GM12864 (cell line): ENCODE measurements around the gene RPGR.

Source experiments
- DNase-seq: peaks from one replicate; pipeline ENCODE4 v3.0.0-alpha.2; 2011; ENCODE audit warnings: low read depth
- H3K4me3 ChIP-seq: 2 replicates; pipeline ENCODE4 v1.5.1; 2011; ENCODE audit warnings: mild to moderate bottlenecking, low read depth, low read length, control low read depth
- TF ChIP-seq, protein P1 (sequence below): IDR thresholded peaks from 2 replicates; pipeline ENCODE4 v1.5.1; 2011; ENCODE audit warnings: low read depth, mild to moderate bottlenecking, moderate library complexity, low read length, control low read depth, inconsistent platforms; ENCODE audit errors: missing control alignments

The RPGR gene

GRCh38 chrX:38233891-38234667, 93.2 kb downstream of the RPGR start:
- TF ChIP-seq, protein P1, sequence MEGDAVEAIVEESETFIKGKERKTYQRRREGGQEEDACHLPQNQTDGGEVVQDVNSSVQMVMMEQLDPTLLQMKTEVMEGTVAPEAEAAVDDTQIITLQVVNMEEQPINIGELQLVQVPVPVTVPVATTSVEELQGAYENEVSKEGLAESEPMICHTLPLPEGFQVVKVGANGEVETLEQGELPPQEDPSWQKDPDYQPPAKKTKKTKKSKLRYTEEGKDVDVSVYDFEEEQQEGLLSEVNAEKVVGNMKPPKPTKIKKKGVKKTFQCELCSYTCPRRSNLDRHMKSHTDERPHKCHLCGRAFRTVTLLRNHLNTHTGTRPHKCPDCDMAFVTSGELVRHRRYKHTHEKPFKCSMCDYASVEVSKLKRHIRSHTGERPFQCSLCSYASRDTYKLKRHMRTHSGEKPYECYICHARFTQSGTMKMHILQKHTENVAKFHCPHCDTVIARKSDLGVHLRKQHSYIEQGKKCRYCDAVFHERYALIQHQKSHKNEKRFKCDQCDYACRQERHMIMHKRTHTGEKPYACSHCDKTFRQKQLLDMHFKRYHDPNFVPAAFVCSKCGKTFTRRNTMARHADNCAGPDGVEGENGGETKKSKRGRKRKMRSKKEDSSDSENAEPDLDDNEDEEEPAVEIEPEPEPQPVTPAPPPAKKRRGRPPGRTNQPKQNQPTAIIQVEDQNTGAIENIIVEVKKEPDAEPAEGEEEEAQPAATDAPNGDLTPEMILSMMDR: no peak
- H3K4me3 ChIP-seq: no peak overlapping the region
- DNase-seq: no peak

DNA sequence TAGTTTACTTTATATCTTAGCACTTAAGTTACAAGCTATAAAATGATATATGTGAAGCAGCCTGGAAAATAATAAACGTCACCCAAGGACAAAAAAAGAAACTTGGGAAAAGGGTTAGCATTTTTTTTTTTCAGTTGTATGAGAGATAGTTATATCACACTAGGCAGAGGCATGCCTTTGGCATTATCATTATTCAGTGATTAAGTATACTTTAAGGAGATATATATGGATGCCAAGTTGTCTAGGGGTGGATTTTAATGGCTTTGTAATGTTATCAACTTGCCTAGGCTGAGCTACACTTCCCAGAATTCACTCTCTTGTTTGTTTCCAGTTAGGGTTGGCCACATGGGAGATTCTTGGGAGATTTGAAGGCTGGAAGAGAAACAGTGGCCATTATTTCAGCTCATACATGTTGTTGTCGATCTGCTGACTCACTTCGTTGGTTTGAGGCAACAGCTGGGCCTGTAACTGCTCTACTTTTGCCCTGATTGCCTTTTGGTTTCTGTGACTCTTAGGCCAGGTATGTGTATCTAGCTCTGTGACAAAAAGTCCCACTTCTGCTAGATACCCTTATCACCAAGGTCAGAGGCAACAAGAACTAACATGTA, 95.1 kb downstream of the RPGR start:
- H3K4me3 ChIP-seq: no peak overlapping the region
- no peak for DNase-seq
- TF ChIP-seq, protein P1: no peak

DNA sequence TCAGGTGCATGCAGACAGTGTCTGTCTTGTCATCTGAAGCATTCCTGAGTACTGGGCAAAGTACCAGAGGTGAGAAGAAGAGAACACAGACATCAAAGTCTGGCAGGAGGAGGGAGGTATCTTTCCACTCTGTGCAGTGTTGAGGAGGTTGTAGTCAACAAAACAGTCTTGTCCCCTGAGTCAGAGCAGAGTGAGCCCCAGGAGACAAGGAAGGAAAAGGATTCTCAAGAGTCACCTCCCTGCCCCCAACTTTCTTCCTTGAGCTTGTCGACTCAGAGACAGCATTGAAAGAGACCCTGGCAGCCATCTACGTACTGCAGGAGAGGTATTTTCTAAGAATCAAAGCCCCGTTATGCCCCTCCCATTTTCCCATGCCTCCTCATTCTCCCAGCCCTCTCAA, 102.2 kb downstream of the RPGR start:
- DNase-seq: no peak
- TF ChIP-seq, protein P1: no peak

GRCh38 chrX:38224160-38224559, 103.1 kb downstream of the RPGR start:
- DNase-seq: no peak
- TF ChIP-seq, protein P1: no peak
- H3K4me3 ChIP-seq: no peak overlapping the region

More for the DNA sequence above, 102.2 kb downstream of the RPGR start:
- H3K4me3 ChIP-seq: no peak overlapping the region

DNA sequence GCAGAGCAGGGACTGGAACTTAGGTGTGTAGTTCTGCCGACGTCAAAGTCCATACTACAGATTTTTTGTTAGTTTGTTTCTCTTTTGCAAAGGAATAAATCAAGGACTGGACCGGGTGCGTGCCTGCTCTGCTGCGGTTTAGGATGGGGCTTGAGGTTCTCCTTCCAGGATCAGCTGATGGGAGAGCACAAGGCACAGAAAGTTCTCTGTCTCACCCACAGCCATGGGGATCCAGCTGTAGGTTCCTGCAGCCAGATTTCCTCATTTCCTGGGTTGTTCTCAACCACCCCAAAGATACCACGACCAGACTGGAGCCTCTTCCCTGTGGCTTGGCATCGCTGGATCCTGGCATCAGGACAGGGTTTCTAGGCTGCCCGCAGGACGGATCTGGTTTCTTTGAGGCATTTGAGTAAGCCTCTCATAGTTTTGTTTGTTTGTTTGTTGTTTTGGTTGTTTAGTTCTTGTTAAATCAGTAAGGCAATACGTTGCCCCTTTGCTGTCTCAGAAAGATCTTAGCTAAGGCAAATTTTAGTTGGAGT, 105.8 kb downstream of the RPGR start:
- no peak for DNase-seq
- H3K4me3 ChIP-seq: no peak overlapping the region
- TF ChIP-seq, protein P1: no peak

DNA sequence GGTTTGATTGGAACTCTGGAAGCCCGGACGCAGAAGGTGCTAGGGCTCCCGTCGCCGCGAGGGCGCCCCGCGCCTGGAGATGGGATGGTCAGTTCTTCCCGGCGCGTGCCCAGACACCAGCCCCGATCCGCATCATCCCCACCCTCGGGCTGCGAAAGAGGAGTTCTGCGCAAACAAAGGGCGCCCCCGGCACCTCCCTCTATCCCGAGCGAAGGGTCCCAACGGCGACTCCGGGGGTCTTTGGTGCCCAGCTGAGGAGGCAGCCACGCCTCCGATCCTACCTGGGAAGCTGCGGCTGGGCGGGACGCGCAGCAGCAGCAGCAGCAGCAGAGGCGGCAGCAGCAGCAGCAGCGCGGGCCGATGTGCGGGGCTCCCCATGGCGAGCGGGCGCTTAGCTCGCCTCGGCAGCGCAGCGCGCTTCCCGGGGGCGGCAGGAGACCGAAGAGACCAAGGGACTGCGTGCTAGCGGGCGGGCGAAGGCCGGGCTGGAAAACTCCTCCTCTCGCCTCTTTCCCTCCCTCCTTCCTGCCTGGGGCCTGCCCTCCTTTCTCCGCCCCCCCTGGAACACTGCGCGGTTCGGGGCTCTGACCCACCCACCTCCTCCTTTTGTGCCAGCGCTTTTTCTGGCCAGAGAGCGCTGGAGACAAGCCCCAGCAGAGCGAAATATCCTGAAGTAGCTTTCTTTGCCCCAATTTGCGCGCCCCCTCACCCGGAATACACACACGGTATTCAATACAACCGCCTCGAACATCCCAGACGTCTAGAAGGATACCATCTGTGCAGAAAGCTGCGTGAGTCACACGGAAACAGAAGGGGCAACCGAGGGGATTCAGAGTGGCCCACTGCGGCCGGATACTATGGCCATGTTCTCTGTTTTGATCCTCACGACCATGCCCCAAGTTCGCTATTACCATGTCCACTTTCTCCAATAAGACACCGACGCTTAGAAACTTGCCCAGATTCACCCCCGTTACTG, 106.6 kb downstream of the RPGR start, which contains the start of gene SRPX:
SRPX (minus strand) TSS at position 457 of the 976 bp plus-strand sequence; CDS start at position 378, 79 bp downstream.
- H3K4me3 ChIP-seq: no peak within 1 kb of the TSS

More for the DNA sequence above, 106.6 kb downstream of the RPGR start, which contains the start of gene SRPX:
- TF ChIP-seq, protein P1: no peak
- DNase-seq: no peak
